A673 (cell line): ENCODE results near the gene LRRK1. TPM values are rescaled to one million over a fixed set of nuclear protein-coding genes. Genes with fewer than 3 reads are reported as not detected.
A peak's percentile ranks its signal among the peaks of the same experiment; 100 is the strongest.

ENCODE experiments used
- BruUV-seq: library from RNA; stranded (reverse); fragments of 400-500 nt; replicated peaks from 2 replicates; lab custom pipeline; 2021; lab: Mats Ljungman, UMichigan
- CTCF ChIA-PET: fragments of 300-600 bp; sonication (Branson Sonifier 250); formaldehyde crosslinking; loops from one replicate; lab custom pipeline; 2022; ENCODE audit warnings: antibody characterized with exemption; lab: Charles Lee
- POLR2A ChIA-PET: fragments of 300-600 bp; sonication (Branson Sonifier 250); formaldehyde crosslinking; loops from one replicate; lab custom pipeline; 2022; ENCODE audit warnings: antibody characterized with exemption; ENCODE audit not compliant: low non-redundant PET; lab: Charles Lee
- DNase-seq: peaks from one replicate; pipeline ENCODE4 v3.0.0-alpha.2; 2015; ENCODE audit warnings: low spot score
- H3K27ac ChIP-seq: fragments of 200-600 bp; sonication (generic); 2 replicates; pipeline ENCODE4 v1.5.1; 2016; ENCODE audit warnings: mixed run types, low read depth, mild to moderate bottlenecking, mixed read lengths, antibody characterized with exemption, low read length; ENCODE audit not compliant: poor library complexity, severe bottlenecking
- H3K27me3 ChIP-seq: fragments of 200-600 bp; sonication (generic); replicated peaks from 2 replicates; pipeline ENCODE4 v1.6.1; 2017; ENCODE audit warnings: mixed run types, low read depth, mild to moderate bottlenecking, mixed read lengths, antibody characterized with exemption, low read length; ENCODE audit not compliant: insufficient read depth, poor library complexity
- H3K36me3 ChIP-seq: fragments of 200-600 bp; sonication (generic); 2 replicates; pipeline ENCODE4 v1.6.1; 2016; ENCODE audit warnings: mixed run types, mild to moderate bottlenecking, mixed read lengths, antibody characterized with exemption, low read length; ENCODE audit not compliant: insufficient read depth, poor library complexity, severe bottlenecking
- H3K4me1 ChIP-seq: fragments of 200-600 bp; sonication (generic); 2 replicates; pipeline ENCODE4 v1.6.1; 2017; ENCODE audit warnings: mixed run types, mild to moderate bottlenecking, mixed read lengths, antibody characterized with exemption, low read length; ENCODE audit not compliant: insufficient read depth, poor library complexity, severe bottlenecking
- H3K4me3 ChIP-seq: fragments of 200-600 bp; sonication (generic); 2 replicates; pipeline ENCODE4 v1.5.1; 2016; ENCODE audit warnings: low read depth, mixed run types, mild to moderate bottlenecking, mixed read lengths, low read length; ENCODE audit not compliant: poor library complexity, severe bottlenecking
- H3K9me3 ChIP-seq: fragments of 200-600 bp; sonication (generic); 2 replicates; pipeline ENCODE4 v1.6.1; 2016; ENCODE audit warnings: mixed run types, low read depth, mild to moderate bottlenecking, mixed read lengths, antibody characterized with exemption, low read length; ENCODE audit not compliant: poor library complexity, severe bottlenecking
- CTCF ChIP-seq: fragments of 300-800, 200-600 bp; sonication (generic); conservative IDR thresholded peaks from 2 replicates; pipeline ENCODE4 v1.5.1; 2017; ENCODE audit warnings: low read depth, mild to moderate bottlenecking, antibody characterized with exemption, low read length, moderate library complexity, mixed read lengths
- EZH2 ChIP-seq: fragments of 200-600 bp; sonication (generic); IDR thresholded peaks from 2 replicates; pipeline ENCODE4 v1.6.1; 2017; ENCODE audit warnings: borderline replicate concordance, low read depth, mild to moderate bottlenecking, mixed read lengths, antibody characterized with exemption, low read length; ENCODE audit not compliant: poor library complexity, severe bottlenecking
- intact Hi-C: fragments of 100-400 bp; cut with micrococcal nuclease; formaldehyde crosslinking; loops from one replicate; pipeline ENCODE4 v1.10.0; 2022; ENCODE audit not compliant: unreplicated experiment
- total RNA-seq: library from RNA; stranded (reverse); gene quantifications from 2 replicates; pipeline ENCODE4 v1.2.3, GENCODE V29; 2021

The LRRK1 gene
- total RNA-seq, 1 experiment from 2014 or later = 7.7 TPM

DNA sequence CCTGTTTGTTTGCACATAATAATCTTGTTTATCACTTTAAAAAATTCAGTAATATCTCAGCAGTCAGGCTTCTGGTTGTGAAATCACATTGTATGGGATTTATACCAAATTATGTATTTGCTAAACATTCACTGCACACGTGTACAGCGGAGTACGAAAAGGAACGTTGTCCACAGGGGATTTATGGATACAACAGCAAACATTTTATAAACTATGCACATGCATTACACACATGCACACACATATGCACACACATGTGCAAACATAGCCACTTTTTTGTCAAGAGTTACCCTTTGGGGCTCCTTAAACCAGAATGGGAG lies 150.5 kb downstream of the LRRK1 start:
- no peak overlapping the region for H3K4me3 ChIP-seq
- ChIA-PET CTCF (no interaction called here), POLR2A (interaction anchor here (0.6 kb wide), 1 partner anchor 182 kb away, joined by 9 read pairs; the partner anchor contains the start of gene CHSY1)
- no peaks in the 10 kb centered on the region for H3K9me3 ChIP-seq
- no peak for DNase-seq
- no peaks in the 10 kb centered on the region for H3K36me3 ChIP-seq
- BruUV-seq = no TSS peak
- no peak overlapping the region for H3K27ac ChIP-seq
- TF ChIP-seq CTCF = no peak
- TF ChIP-seq EZH2 = no peak
- H3K27me3 ChIP-seq = no peaks in the 10 kb centered on the region
- intact Hi-C loops = no loop called here
- H3K4me1 ChIP-seq = peaks cover 10% of the 10 kb centered on the region

DNA sequence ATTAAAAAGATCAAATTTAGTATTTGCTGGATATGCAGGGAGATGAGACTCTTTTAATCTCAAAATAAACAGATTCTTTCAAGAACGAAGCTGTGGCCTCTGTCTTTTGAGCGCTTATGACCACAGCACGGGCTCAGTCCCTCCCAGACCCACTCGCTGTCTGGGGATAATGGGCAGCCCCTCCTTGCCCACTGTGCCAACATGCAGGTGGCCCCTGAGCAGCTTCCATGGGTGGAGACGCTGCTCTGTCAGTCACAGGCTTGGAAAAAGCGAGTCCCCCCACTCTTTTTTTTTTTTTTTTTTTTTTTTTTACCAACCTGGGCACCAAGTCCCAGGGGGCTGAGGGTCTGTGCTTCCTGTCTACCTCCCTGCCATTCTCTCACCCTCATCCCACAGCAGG lies 150.9 kb downstream of the LRRK1 start:
- H3K27me3 ChIP-seq = no peaks in the 10 kb centered on the region
- intact Hi-C loops = no loop called here
- H3K9me3 ChIP-seq = no peaks in the 10 kb centered on the region
- POLR2A ChIA-PET = interaction anchor here (0.6 kb wide), 1 partner anchor 182 kb away, joined by 9 read pairs; the partner anchor contains the start of gene CHSY1
- no TSS peak for BruUV-seq
- H3K27ac ChIP-seq = peak overlapping the region; percentile 52
- TF ChIP-seq CTCF = no peak
- no peak for TF ChIP-seq EZH2
- no peak for DNase-seq
- H3K36me3 ChIP-seq = no peaks in the 10 kb centered on the region
- peaks cover 10% of the 10 kb centered on the region for H3K4me1 ChIP-seq
- CTCF ChIA-PET = interaction anchor here (0.7 kb wide), 1 partner anchor 9 kb away, joined by 6 read pairs; no protein-coding TSS in a partner anchor
- H3K4me3 ChIP-seq = no peak overlapping the region

DNA sequence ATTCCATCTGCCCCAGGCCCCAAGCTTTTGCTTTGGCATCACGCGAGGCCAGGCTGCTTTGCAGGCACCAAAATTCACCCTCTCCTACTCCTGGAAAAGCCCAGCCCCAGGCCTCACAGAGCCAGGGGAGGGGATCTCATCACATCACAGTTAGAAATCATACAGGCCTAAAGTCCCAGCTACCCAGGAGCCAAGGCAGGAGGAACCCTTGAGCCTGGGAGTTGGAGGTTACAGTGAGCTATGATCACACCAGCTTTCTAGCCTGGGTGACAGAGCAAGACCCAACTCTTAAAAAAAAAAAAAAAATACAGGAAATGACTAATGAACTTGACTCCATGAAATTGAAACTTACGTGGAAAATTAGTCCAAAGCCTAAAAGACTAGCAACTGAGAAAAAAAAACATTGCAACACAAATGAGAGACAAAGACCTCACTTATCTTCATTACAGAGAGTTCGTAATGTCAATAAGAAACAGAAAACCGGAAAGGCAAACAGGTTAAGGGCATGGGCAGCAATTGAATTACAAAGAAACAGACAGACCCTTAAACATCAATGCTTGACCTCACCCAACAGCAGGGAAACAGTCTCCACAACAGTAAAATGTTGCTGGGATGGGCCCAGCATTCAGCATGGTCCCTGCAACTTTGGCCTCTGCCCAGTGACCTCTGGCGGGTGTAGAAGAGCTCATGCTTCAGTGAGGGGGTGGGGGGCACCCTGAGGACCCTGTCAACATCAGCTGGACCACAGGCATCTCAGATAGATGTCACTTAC lies 151.5 kb downstream of the LRRK1 start:
- no peaks in the 10 kb centered on the region for H3K36me3 ChIP-seq
- TF ChIP-seq EZH2 (no peak), CTCF (no peak)
- H3K27ac ChIP-seq = peak overlapping the region; percentile 52
- intact Hi-C loops = no loop called here
- H3K27me3 ChIP-seq = no peaks in the 10 kb centered on the region
- POLR2A ChIA-PET = no interaction called here
- no peaks in the 10 kb centered on the region for H3K9me3 ChIP-seq
- BruUV-seq = no TSS peak
- DNase-seq = peak; percentile 73
- peaks cover 10% of the 10 kb centered on the region for H3K4me1 ChIP-seq
- H3K4me3 ChIP-seq = no peak overlapping the region
- CTCF ChIA-PET = interaction anchor here (0.7 kb wide), 1 partner anchor 9 kb away, joined by 6 read pairs; no protein-coding TSS in a partner anchor
